K562 (cell line): Measurements from ENCODE around the gene YAE1. TPM values are rescaled to one million over a fixed set of nuclear protein-coding genes. Genes with fewer than 3 reads are reported as not detected.

Experiments
- ATAC-seq: fragments of 200-7000 bp; cut with Tn5 transposase; 3 replicates; pipeline ENCODE4 v1.9.1; 2020; ENCODE audit warnings: moderate library complexity
- BruUV-seq: library from RNA; stranded (reverse); fragments of 400-500 nt; replicated peaks from 2 replicates; lab custom pipeline; 2021; lab: Mats Ljungman, UMichigan
- CTCF ChIA-PET: fragments of 300-600 bp; formaldehyde crosslinking; extraction: SDS; loops from one replicate; lab custom pipeline; 2021; ENCODE audit warnings: low intra/inter-chr PET ratio; lab: Yijun Ruan, JAX
- POLR2A ChIA-PET: fragments of 300-600, 350-650 bp; sonication (Branson Sonifier 250); formaldehyde crosslinking; extraction: SDS; loops from one replicate; lab custom pipeline; 2021; ENCODE audit warnings: antibody characterized with exemption, inconsistent platforms; lab: Yijun Ruan, JAX
- DNase-seq, 4 experiments: peaks; one replicate each; pipeline versions ENCODE4 v3.0.0 to v3.0.0-alpha.2; 2011 to 2018; ENCODE audit warnings: low spot score in 3 of 4, mixed read lengths in 3 of 4; ENCODE audit errors: extremely low read depth in 1 of 4
- FAIRE-seq: peaks from 2 replicates; lab custom pipeline; 2011; peaks lifted over from hg19 to GRCh38; lab: Jason Lieb, UNC
- H2AFZ ChIP-seq: 2 replicates; pipeline ENCODE4 v1.6.0; 2011; ENCODE audit warnings: low read depth, low read length, control low read depth, inconsistent platforms
- H3K27ac ChIP-seq: fragments of 200-600 bp; 3 replicates; pipeline ENCODE4 v1.8.0; 2011; ENCODE audit warnings: low read depth, mild to moderate bottlenecking, control low read depth, inconsistent platforms, low read length, moderate library complexity, mixed read lengths; ENCODE audit errors: extremely low read depth
- H3K27me3 ChIP-seq, 2 experiments: fragments of 300-600 bp in 1 of 2; 2 replicates in 1 of 2; 3 replicates in 1 of 2; pipeline versions ENCODE4 v1.6.0 to v1.8.0; 2011; ENCODE audit warnings: inconsistent platforms in 2 of 2, low read length in 2 of 2, mild to moderate bottlenecking in 1 of 2, mixed read lengths in 1 of 2, moderate library complexity in 1 of 2; ENCODE audit not compliant: control insufficient read depth in 2 of 2, insufficient read depth in 2 of 2
- H3K36me3 ChIP-seq: fragments of 300-600 bp; 3 replicates; pipeline ENCODE4 v1.8.0; 2011; ENCODE audit warnings: mild to moderate bottlenecking, low read length, inconsistent platforms; ENCODE audit not compliant: control insufficient read depth, insufficient read depth
- H3K4me1 ChIP-seq, 2 experiments: fragments of 200-600 bp in 1 of 2; replicated peaks in 1 of 2; 2 replicates in 1 of 2; 3 replicates in 1 of 2; pipeline versions ENCODE4 v1.5.1 to v1.8.0; 2011; ENCODE audit warnings: inconsistent platforms in 2 of 2, low read length in 2 of 2, mild to moderate bottlenecking in 1 of 2, mixed read lengths in 1 of 2, moderate library complexity in 1 of 2; ENCODE audit not compliant: control insufficient read depth in 2 of 2, insufficient read depth in 2 of 2
- H3K4me2 ChIP-seq: 2 replicates; pipeline ENCODE4 v1.6.1; 2011; ENCODE audit warnings: low read length, control low read depth, inconsistent platforms, mixed read lengths; ENCODE audit not compliant: insufficient read depth
- H3K4me3 ChIP-seq: fragments of 200-600 bp; sonication (generic), shearing (Covaris generic); 2 replicates; pipeline ENCODE4 v1.5.1; 2016; ENCODE audit warnings: control low read depth, inconsistent platforms
- H3K79me2 ChIP-seq: fragments of 200-600 bp; 3 replicates; pipeline ENCODE4 v1.8.0; 2011; ENCODE audit warnings: low read length, inconsistent platforms; ENCODE audit not compliant: control insufficient read depth, insufficient read depth
- H3K9ac ChIP-seq, 2 experiments: 2 replicates each; pipeline versions ENCODE4 v1.6.0 to v1.6.1; 2011; ENCODE audit warnings: low read depth in 2 of 2, low read length in 2 of 2, control low read depth in 1 of 2, inconsistent platforms in 1 of 2, mild to moderate bottlenecking in 1 of 2, mixed read lengths in 1 of 2; ENCODE audit not compliant: insufficient read depth in 1 of 2
- H3K9me1 ChIP-seq: one replicate; pipeline ENCODE4 v1.6.0; 2011; ENCODE audit warnings: inconsistent platforms, mild to moderate bottlenecking, low read length, moderate library complexity; ENCODE audit not compliant: control insufficient read depth, insufficient read depth
- H3K9me3 ChIP-seq: replicated peaks from 2 replicates; pipeline ENCODE4 v1.5.1; 2011; ENCODE audit warnings: low read depth, low read length, inconsistent platforms; ENCODE audit not compliant: control insufficient read depth, insufficient read depth
- H4K20me1 ChIP-seq: replicated peaks from 2 replicates; pipeline ENCODE4 v1.6.1; 2011; ENCODE audit warnings: low read length, inconsistent platforms, mixed read lengths; ENCODE audit not compliant: control insufficient read depth, insufficient read depth
- ATF1 ChIP-seq, 2 experiments: fragments of 450-650 bp in 1 of 2; IDR thresholded peaks; 2 replicates each; pipeline ENCODE4 v1.6.1; 2016; ENCODE audit warnings: missing compliant biosample characterization in 1 of 2, missing genetic modification characterization in 1 of 2
- ATF7 ChIP-seq: fragments of 450-650 bp; IDR thresholded peaks from 2 replicates; pipeline ENCODE4 v1.7.1; 2014; ENCODE audit warnings: mild to moderate bottlenecking, moderate library complexity
- CSDE1 ChIP-seq, 2 experiments: fragments of 450-650 bp; IDR thresholded peaks; 2 replicates each; pipeline ENCODE4 v1.6.1; 2016; ENCODE audit warnings: mild to moderate bottlenecking in 1 of 2
- FOXJ2 ChIP-seq: fragments of 200-800 bp; sonication (Bioruptor generic); IDR thresholded peaks from 2 replicates; pipeline ENCODE4 v1.6.1; 2016; ENCODE audit warnings: missing genetic modification characterization, missing compliant biosample characterization
- JUND ChIP-seq, 2 experiments: IDR thresholded peaks; 2 replicates in 1 of 2; 3 replicates in 1 of 2; pipeline ENCODE4 v1.6.1; 2011; ENCODE audit warnings: borderline replicate concordance in 2 of 2, low read depth in 2 of 2, low read length in 2 of 2, improper control_type of control experiment in 1 of 2, missing biosample characterization in 1 of 2, missing genetic modification characterization in 1 of 2, missing genetic modification reagents in 1 of 2
- PCBP1 ChIP-seq: fragments of 200-400 bp; formaldehyde crosslinking; IDR thresholded peaks from 2 replicates; pipeline ENCODE4 v1.6.1; 2018; ENCODE audit warnings: mild to moderate bottlenecking, low read depth, low read length; ENCODE audit not compliant: poor library complexity, severe bottlenecking
- SREBF2 ChIP-seq: sonication (generic); formaldehyde crosslinking; IDR thresholded peaks from 2 replicates; pipeline ENCODE4 v1.4.0; 2020; ENCODE audit warnings: mild to moderate bottlenecking, missing genetic modification reagents
- WGBS: fragments of 100-300 bp; shearing (Covaris generic); methylation state at CpG from one replicate; pipeline ENCODE4 v1.1.6; 2016; ENCODE audit warnings: low coverage, mixed read lengths; ENCODE audit not compliant: insufficient coverage; ENCODE audit errors: missing lambda C conversion rate; 5-methylcytosine and 5-hydroxymethylcytosine counted together
- in situ Hi-C: fragments of 300-500 bp; cut with MboI; formaldehyde crosslinking; loops from 4 replicates; pipeline ENCODE4 v1.15.0; 2018; ENCODE audit warnings: inconsistent platforms, mixed read lengths
- intact Hi-C: fragments of 100-400 bp; cut with micrococcal nuclease; formaldehyde crosslinking; loops from 2 replicates; pipeline ENCODE4 v1.14.2; 2022
- polyA plus RNA-seq, 8 experiments: library from polyadenylated mRNA; depleted of rRNA in 4 of 8; stranded (reverse) in 5 of 8; unstranded in 3 of 8; fragments of >200 nt; fragmentation: Nextera tagmentation in 2 of 8; fragmentation: Illumina TruSeq in 1 of 8; extraction: Ambion mirVana in 2 of 8; extraction: Trizol in 1 of 8; gene quantifications; 2 replicates each; pipeline versions ENCODE4 v1.2.1 to v1.2.3, GENCODE V29; 2011 to 2014; ENCODE audit warnings: inconsistent platforms in 1 of 8, missing spikeins in 1 of 8
- total RNA-seq, 7 experiments: library from RNA; depleted of rRNA in 6 of 7; stranded (reverse); fragments of >200 nt in 6 of 7; fragmentation: Illumina TruSeq in 2 of 7; extraction: Trizol in 2 of 7; gene quantifications; 2 replicates each; pipeline versions ENCODE4 v1.2.1 to v1.2.3, GENCODE V29; 2011 to 2021; ENCODE audit warnings: low replicate concordance in 1 of 7
- TF ChIP-seq, protein P1 (sequence below): fragments of 450-650 bp; IDR thresholded peaks from 2 replicates; pipeline ENCODE4 v1.6.1; 2016; ENCODE audit warnings: low read depth
- TF ChIP-seq, protein P2 (sequence below): fragments of 200-800 bp; sonication (Bioruptor generic); IDR thresholded peaks from 2 replicates; pipeline ENCODE4 v1.6.1; 2017; ENCODE audit warnings: missing genetic modification characterization, missing compliant biosample characterization
- TF ChIP-seq, protein P3 (sequence below), 2 experiments: fragments of 450-650 bp in 1 of 2; sonication (generic) in 1 of 2; formaldehyde crosslinking in 1 of 2; IDR thresholded peaks in 1 of 2; conservative IDR thresholded peaks in 1 of 2; 2 replicates each; pipeline versions ENCODE4 v1.6.1 to v1.8.1; 2016 to 2023; ENCODE audit warnings: mild to moderate bottlenecking in 2 of 2, moderate library complexity in 2 of 2, inconsistent platforms in 1 of 2, missing genetic modification reagents in 1 of 2

The YAE1 gene
- total and polyA plus RNA-seq, 9 of the 15 experiments (the other 6 are each of a cell fraction or from before 2014, with no cell fraction given): 15.2 to 63.4 (median 30.1) TPM

DNA sequence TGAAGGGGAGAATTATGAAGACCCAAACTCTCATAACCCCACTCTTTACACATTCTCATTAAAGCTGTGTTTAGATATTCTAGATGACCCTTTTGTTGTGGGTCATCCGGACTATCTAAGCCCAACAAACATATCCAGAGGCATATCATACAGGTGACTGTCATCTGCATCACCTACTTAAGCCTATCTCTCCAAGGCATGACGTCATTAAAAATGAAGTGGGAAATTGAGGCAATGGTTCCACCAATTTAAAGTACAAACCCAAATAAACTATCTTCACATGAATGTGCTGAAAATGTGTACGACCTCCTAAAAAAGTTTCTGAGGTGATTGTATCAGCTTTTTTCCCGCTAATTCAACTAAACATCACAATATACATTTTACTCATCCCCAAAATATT is 52.7 kb downstream of the YAE1 start:
- no peaks in the 10 kb centered on the region; the same call in 2 of the 3 replicates for H3K36me3 ChIP-seq
- ChIA-PET CTCF (no interaction called here), POLR2A (interaction anchor here (1.0 kb wide), 1 partner anchor 9 kb away, joined by 3 read pairs; no protein-coding TSS in a partner anchor)
- no peak for FAIRE-seq
- peaks cover 13% of the 10 kb centered on the region for H3K79me2 ChIP-seq
- 31% methylated on average over 4 of the region's 4 CpGs for WGBS
- intact Hi-C loops: no loop called here
- no peaks in the 10 kb centered on the region for H3K9me3 ChIP-seq
- DNase-seq: no peak
- H3K9ac ChIP-seq: no peak overlapping the region
- ATAC-seq: no peak
- no peak overlapping the region for H2AFZ ChIP-seq
- H4K20me1 ChIP-seq: no peaks in the 10 kb centered on the region
- no peak overlapping the region for H3K27ac ChIP-seq
- no TSS peak for BruUV-seq
- no peaks in the 10 kb centered on the region for H3K27me3 ChIP-seq
- TF ChIP-seq SREBF2 (CRISPR knock-in tag): no peak
- TF ChIP-seq FOXJ2 (tag): no peak
- TF ChIP-seq ATF7: peak; percentile 81
- peak; percentile 38; the same call in 1 of the 2 replicates for TF ChIP-seq JUND (IDR thresholded peaks at IDR 0.05; ENCODE audit: borderline replicate concordance, low read depth, low read length)
- peak; percentile 60; the same call in 1 of the 3 replicates for TF ChIP-seq JUND (tag; IDR thresholded peaks at IDR 0.05; ENCODE audit: borderline replicate concordance, low read depth, low read length)
- TF ChIP-seq, protein P1, sequence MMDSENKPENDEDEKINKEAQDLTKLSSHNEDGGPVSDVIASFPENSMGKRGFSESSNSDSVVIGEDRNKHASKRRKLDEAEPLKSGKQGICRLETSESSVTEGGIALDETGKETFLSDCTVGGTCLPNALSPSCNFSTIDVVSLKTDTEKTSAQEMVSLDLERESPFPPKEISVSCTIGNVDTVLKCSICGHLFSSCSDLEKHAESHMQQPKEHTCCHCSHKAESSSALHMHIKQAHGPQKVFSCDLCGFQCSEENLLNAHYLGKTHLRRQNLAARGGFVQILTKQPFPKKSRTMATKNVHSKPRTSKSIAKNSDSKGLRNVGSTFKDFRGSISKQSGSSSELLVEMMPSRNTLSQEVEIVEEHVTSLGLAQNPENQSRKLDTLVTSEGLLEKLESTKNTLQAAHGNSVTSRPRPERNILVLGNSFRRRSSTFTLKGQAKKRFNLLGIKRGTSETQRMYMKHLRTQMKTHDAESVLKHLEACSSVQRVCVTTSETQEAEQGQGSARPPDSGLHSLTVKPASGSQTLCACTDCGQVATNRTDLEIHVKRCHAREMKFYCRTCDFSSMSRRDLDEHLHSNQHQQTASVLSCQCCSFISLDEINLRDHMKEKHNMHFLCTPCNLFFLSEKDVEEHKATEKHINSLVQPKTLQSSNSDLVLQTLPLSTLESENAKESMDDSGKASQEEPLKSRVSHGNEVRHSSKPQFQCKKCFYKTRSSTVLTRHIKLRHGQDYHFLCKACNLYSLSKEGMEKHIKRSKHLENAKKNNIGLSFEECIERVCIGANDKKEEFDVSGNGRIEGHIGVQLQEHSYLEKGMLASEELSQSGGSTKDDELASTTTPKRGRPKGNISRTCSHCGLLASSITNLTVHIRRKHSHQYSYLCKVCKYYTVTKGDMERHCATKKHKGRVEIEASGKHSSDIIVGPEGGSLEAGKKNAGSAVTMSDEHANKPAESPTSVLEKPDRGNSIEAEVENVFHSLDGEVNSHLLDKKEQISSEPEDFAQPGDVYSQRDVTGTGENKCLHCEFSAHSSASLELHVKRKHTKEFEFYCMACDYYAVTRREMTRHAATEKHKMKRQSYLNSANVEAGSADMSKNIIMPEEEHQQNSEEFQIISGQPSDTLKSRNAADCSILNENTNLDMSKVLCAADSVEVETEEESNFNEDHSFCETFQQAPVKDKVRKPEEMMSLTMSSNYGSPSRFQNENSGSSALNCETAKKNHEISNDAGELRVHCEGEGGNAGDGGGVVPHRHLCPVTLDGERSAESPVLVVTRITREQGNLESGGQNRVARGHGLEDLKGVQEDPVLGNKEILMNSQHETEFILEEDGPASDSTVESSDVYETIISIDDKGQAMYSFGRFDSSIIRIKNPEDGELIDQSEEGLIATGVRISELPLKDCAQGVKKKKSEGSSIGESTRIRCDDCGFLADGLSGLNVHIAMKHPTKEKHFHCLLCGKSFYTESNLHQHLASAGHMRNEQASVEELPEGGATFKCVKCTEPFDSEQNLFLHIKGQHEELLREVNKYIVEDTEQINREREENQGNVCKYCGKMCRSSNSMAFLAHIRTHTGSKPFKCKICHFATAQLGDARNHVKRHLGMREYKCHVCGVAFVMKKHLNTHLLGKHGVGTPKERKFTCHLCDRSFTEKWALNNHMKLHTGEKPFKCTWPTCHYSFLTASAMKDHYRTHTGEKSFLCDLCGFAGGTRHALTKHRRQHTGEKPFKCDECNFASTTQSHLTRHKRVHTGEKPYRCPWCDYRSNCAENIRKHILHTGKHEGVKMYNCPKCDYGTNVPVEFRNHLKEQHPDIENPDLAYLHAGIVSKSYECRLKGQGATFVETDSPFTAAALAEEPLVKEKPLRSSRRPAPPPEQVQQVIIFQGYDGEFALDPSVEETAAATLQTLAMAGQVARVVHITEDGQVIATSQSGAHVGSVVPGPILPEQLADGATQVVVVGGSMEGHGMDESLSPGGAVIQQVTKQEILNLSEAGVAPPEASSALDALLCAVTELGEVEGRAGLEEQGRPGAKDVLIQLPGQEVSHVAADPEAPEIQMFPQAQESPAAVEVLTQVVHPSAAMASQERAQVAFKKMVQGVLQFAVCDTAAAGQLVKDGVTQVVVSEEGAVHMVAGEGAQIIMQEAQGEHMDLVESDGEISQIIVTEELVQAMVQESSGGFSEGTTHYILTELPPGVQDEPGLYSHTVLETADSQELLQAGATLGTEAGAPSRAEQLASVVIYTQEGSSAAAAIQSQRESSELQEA: no peak
- no peak for TF ChIP-seq ATF1 (CRISPR knock-in tag; IDR thresholded peaks at IDR 0.05)
- peak; percentile 48; the same call in 1 of the 2 replicates for TF ChIP-seq ATF1 (tag; IDR thresholded peaks at IDR 0.05)
- no peak for TF ChIP-seq PCBP1
- TF ChIP-seq, protein P2, sequence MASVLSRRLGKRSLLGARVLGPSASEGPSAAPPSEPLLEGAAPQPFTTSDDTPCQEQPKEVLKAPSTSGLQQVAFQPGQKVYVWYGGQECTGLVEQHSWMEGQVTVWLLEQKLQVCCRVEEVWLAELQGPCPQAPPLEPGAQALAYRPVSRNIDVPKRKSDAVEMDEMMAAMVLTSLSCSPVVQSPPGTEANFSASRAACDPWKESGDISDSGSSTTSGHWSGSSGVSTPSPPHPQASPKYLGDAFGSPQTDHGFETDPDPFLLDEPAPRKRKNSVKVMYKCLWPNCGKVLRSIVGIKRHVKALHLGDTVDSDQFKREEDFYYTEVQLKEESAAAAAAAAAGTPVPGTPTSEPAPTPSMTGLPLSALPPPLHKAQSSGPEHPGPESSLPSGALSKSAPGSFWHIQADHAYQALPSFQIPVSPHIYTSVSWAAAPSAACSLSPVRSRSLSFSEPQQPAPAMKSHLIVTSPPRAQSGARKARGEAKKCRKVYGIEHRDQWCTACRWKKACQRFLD (CRISPR knock-in tag): no peak
- no peak for TF ChIP-seq CSDE1 (IDR thresholded peaks at IDR 0.05)
- TF ChIP-seq, protein P3, sequence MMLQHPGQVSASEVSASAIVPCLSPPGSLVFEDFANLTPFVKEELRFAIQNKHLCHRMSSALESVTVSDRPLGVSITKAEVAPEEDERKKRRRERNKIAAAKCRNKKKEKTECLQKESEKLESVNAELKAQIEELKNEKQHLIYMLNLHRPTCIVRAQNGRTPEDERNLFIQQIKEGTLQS (IDR thresholded peaks at IDR 0.05): peak; percentile 75
- TF ChIP-seq, protein P3 (CRISPR knock-in tag; conservative IDR thresholded peaks at IDR 0.05): no peak
- TF ChIP-seq, all 486 proteins: peak for 4
- H3K4me1 ChIP-seq: peaks cover 10 to 16% of the 10 kb centered on the region in 2 experiments
- H3K4me2 ChIP-seq: no peak overlapping the region
- in situ Hi-C loops: no loop called here
- H3K9me1 ChIP-seq: no peaks in the 10 kb centered on the region
- H3K4me3 ChIP-seq: no peak overlapping the region
